ENCODE data around the gene ZBTB39.

ZBTB39 gene

GRCh38 chr12:56951582-56952339, 54.6 kb downstream of the ZBTB39 start:
- TF ChIP-seq CTCF (IDR thresholded peaks at IDR 0.05; ENCODE audit: low read depth, low read length) = no peak
- H3K4me3 ChIP-seq (ENCODE audit: low read depth, low read length) = no peak overlapping the region

GRCh38 chr12:56948881-56949280, 57.5 kb downstream of the ZBTB39 start:
- TF ChIP-seq CTCF (IDR thresholded peaks at IDR 0.05; ENCODE audit: low read depth, low read length) = no peak
- no peak overlapping the region for H3K4me3 ChIP-seq (ENCODE audit: low read depth, low read length)
